ENCODE results near the gene GNGT2.
A peak's percentile ranks its signal among the peaks of the same experiment; 100 is the strongest.

Gene GNGT2

GRCh38 chr17:49229076-49229804, 18.9 kb upstream of the GNGT2 start:
- DNase-seq (ENCODE audit: low spot score): no peak

GRCh38 chr17:49227436-49228261, 17.3 kb upstream of the GNGT2 start:
- peak; percentile 84 for DNase-seq (ENCODE audit: low spot score)

GRCh38 chr17:49226771-49227435, 16.5 kb upstream of the GNGT2 start:
- no peak for DNase-seq (ENCODE audit: low spot score)

- no peak for DNase-seq (ENCODE audit: low spot score)
Measured at GRCh38 chr17:49225554-49226236, 15.3 kb upstream of the GNGT2 start.

- DNase-seq (ENCODE audit: low spot score): no peak
Measured at GRCh38 chr17:49224997-49225337, 14.6 kb upstream of the GNGT2 start.

- DNase-seq (ENCODE audit: low spot score): peak; percentile 76
Measured at GRCh38 chr17:49224198-49224996, 14.0 kb upstream of the GNGT2 start.

GRCh38 chr17:49223517-49224197, 13.3 kb upstream of the GNGT2 start:
- DNase-seq (ENCODE audit: low spot score): peak; percentile 93

GRCh38 chr17:49223168-49223516, 12.8 kb upstream of the GNGT2 start:
- no peak for DNase-seq (ENCODE audit: low spot score)

GRCh38 chr17:49219987-49220386, 9.6 kb upstream of the GNGT2 start:
- no peak for DNase-seq (ENCODE audit: low spot score)

- no peak for DNase-seq (ENCODE audit: low spot score)
Measured at GRCh38 chr17:49218941-49219913, 8.9 kb upstream of the GNGT2 start.

GRCh38 chr17:49217651-49218413, 7.5 kb upstream of the GNGT2 start:
- DNase-seq (ENCODE audit: low spot score): no peak

- no peak for DNase-seq (ENCODE audit: low spot score)
Measured at GRCh38 chr17:49216953-49217650, 6.7 kb upstream of the GNGT2 start.

- DNase-seq (ENCODE audit: low spot score): no peak
Measured at GRCh38 chr17:49216482-49216881, 6.1 kb upstream of the GNGT2 start.

GRCh38 chr17:49214676-49215360, 4.4 kb upstream of the GNGT2 start:
- no peak for DNase-seq (ENCODE audit: low spot score)

- DNase-seq (ENCODE audit: low spot score): no peak
Measured at GRCh38 chr17:49213847-49214246, 3.5 kb upstream of the GNGT2 start.

- no peak for DNase-seq (ENCODE audit: low spot score)
Measured at GRCh38 chr17:49213399-49213798, 3.0 kb upstream of the GNGT2 start.

- no peak for DNase-seq (ENCODE audit: low spot score)
Measured at GRCh38 chr17:49209061-49209571, 1.3 kb downstream of the GNGT2 start.

- no peak for DNase-seq (ENCODE audit: low spot score)
Measured at GRCh38 chr17:49204516-49204915, 5.9 kb downstream of the GNGT2 start.
